ENCODE data around the gene ALK. TPM values are rescaled to one million over a fixed set of nuclear protein-coding genes. Genes with fewer than 3 reads are reported as not detected.
"Not testable (repeated sequence)": the region's sequence is repeated elsewhere in the genome, so short reads cannot be mapped to it uniquely, and the experiment has no call there.

ALK gene
- total RNA-seq, 2 donors from 2014 or later: 0.37 TPM; not detected in 1

DNA sequence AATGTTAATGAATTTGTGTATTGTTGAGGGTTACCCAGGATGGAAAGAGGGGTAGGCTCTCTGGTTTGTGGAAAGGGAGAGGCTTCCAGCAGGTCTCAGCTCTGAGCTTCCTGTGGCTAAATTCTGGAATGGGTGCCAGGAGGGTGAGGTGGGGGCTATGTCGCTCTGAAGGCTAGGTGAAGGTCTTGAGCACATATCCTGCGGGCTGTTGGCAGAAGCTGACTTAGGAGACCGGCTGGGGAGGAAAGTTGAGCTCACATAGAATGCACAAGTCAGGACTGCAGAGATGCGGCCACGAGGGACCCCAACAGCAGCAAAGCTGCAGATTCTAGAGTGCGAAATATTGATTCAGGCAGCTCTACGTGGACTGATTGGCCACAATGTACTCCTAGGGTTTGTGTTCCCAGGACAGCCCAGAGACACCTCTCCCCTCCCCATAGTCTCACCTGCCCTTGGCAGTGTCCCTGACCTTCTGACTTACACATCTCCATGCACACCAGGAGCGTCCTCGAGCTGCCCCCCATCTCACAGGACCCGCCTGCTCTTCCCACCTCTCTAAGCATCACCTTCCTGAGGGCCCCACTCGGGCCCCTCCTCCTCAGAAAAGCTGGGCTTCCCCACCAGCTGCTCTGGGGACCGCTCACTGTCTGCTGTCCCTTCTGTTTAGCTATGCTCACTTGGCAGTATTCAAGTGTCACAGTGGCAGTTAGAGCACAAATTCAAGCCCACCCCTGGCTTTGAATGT, 72.6 kb downstream of the ALK start:
- intact Hi-C loops (cut with DNase I): no loop called here
- DNase-seq (ENCODE audit: low spot score): no peak

DNA sequence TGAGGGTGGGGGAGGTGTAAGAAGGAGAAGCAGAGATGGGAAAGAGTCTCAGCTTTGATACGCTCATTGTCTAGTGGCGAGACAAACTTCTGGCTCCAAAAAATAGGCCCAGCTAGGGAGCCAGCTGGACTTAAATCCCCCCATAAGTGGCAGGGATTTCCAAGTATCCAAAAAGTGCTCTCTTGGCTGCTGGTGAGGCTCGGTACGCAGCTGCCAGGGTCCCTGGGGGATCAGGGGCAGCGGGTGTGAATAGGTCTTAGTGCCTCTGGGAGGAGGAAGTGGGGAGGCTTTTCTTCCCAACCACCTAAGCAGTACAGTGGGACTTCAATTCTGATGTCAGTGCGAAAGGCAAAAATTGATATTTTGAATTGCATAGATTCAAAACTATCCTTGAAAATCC, 73.5 kb downstream of the ALK start:
- intact Hi-C loops (cut with DNase I): no loop called here
- DNase-seq (ENCODE audit: low spot score): no peak

DNA sequence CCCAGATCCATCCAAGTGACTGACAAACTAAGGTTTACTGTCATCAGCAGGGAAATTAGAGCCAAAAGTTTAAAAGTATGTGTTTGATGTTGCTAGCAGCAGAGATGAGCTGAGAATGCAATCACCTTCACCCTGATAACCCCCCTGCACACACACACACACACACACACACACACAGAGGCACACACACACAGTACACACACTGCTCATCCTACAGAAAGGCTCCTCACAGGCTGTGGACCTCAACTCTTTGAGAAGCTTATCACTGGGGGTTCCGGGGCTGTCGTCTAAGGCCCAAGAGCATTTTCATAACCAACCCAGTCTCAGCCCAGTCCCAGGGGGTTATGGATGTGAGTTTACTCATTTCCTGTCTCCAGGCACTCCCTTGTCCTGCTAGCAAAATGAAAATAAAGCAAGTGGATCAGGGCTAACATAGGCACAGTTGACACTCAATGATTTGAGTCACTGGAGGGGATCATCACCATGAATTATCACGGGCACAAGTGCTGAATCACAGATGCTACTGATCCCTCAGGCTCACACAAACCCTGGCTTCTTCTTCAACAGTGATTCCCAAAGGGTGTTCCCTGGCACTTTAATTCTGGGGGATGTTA, 76.6 kb downstream of the ALK start:
- DNase-seq (ENCODE audit: low spot score): no peak
- intact Hi-C loops (cut with DNase I): no loop called here

DNA sequence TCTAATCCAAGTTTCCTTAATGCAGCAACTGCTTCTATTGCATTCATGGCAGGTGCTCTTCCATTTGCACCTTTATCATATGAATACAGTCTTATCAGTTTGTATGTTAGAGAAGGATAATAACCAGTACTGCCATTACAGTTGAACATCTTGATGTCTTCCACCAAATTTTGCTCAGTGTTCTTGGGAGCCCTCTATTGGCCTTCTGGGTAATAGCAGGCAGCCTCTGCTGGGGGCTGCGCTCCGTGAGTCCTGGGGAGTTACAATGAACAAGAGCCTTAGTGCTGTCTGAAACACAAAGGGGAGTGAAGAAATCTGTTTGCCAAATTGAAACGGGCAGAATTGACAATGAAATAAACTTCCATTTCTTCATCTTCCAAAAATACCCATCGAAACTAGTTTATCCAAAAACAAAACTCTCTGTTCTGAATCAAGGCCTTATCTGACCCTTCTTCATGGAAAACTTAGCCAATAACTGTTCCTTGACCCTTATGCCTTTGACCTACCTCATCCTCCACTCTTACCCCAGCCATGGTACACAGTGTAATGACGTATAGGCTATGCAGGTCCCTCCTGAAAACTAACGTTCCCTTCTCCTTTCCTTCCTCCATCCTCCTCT, 79.9 kb downstream of the ALK start:
- no peak for DNase-seq (ENCODE audit: low spot score)

DNA sequence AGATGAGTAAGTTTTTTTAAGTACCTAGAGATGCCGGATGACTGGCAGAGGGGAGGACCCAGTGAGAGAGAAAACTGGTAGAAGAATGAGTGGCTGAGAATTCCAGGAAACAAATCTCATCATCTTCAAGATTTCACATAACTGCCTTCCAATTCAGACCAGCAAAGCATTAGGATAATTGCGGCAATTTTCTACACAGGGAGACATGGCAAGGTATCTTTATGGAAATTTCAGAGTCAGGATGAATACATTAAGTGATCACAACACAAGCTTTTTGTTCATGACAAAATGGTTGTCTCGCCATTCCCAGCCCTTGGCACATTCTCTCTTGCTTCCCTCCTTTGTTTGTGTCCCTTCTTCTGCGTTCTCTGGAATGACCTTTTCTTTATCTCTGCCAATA, 82.1 kb downstream of the ALK start:
- intact Hi-C loops (cut with DNase I): loop anchor here in 1 of 2 donors (5.0 kb wide), 1 partner anchor 882 kb away; no protein-coding TSS in a partner anchor
- DNase-seq (ENCODE audit: low spot score): no peak

More for the DNA sequence above, 79.9 kb downstream of the ALK start:
- intact Hi-C loops (cut with DNase I): no loop called here

DNA sequence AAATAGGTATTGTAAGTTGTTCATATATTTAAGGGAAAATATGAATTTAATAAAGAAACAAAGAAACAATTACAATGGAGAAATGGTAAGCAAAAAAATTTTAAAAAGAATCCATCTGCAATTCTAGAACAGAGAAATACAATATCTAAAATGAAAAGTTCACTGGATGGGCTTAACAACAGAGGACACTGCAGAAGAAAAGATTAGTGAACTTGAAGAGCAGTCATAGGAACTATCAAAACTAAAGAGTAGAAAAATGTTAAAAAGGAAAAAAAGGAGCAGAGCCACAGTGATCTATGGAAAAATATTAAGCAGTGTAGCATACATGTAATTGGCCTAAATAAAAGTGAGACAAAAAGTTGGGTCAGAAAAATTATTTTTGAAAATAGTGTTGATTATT, 83.5 kb downstream of the ALK start:
- no peak for DNase-seq (ENCODE audit: low spot score)
- intact Hi-C loops (cut with DNase I): loop anchor here in 1 of 2 donors (5.0 kb wide), 1 partner anchor 881 kb away; no protein-coding TSS in a partner anchor

DNA sequence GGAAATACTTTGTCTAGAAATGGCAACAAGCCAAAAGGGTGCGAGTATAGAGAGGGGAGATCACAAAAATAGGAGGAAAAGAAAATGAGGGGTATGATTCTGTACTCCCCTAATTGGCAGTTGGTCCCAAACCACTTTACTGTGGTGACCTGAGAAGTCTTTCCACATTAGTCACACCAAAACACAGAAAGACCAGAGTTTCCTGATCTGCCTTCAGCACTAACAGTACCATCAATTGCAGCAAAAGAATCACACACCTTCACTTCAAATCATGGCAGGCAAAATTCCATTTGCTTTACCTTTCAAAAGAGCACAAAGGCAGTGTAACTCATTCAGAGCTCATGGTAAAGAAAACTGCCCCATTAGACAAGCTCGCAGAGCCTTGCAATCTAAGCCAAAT, 86.8 kb downstream of the ALK start:
- DNase-seq (ENCODE audit: low spot score): no peak

DNA sequence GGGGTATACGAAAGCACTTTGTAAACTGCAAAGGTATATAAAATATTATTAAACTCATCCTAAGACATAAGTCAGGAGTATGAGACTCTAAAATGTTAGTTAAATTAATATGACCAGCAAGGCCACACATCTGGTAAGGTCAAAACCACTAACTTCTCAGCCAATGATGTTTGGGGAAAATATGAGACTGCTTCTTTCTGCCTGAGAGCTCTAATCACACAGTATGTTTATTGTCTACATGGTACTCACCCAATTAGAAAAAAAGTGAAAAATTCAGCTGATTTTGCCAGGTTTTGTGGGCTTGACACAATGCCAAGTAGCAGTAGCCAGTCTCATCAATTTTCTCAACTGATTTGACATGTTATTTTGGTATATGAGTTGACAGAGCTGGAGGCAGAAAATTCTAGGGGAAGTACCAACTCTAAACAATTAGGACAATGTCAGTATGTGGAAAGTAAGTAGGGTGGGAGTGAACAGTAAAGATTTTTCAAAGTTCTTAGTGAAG, 87.3 kb downstream of the ALK start:
- intact Hi-C loops (cut with DNase I): no loop called here
- no peak for DNase-seq (ENCODE audit: low spot score)

More for the DNA sequence above, 86.8 kb downstream of the ALK start:
- intact Hi-C loops (cut with DNase I): loop anchor here in 1 of 2 donors (5.0 kb wide), 1 partner anchor 877 kb away; no protein-coding TSS in a partner anchor

DNA sequence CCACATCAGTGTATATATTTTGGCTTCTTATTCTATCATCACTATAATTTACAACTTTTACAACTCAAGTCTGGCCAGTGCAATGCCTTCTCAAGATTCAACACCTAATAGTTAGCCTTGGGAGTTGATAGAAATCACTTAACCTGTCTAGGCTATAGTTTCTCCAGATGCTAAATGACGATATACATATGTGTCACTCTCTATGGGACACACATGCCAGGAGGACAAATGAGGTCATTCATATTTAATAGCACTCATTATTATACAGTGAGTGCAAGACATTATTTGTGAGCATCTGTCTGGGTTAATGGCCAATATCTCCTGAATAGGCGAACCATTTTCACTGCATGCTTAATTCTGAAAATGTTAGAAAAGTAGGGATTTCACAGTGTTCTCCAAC, 89.8 kb downstream of the ALK start:
- intact Hi-C loops (cut with DNase I): no loop called here
- no peak for DNase-seq (ENCODE audit: low spot score)

DNA sequence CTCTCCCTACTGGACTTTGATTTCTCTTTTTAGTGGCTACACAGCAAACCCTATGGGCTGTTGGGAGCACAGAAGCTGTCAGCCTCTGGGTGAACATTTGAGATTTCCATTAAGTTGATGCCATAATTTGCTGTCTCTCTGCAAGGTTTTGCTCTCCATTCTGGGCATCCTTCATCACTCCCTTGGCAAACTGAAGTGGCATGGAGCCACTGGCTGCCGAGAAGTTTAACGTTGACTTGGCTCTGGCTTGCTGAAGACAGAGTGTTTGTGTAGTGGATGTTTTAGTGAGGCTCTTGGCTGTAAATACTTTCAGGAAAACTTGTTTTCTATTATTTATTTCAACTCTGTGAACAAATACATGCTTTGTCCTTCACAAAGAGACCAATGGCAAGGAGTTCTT, 91.5 kb downstream of the ALK start:
- intact Hi-C loops (cut with DNase I): no loop called here

DNA sequence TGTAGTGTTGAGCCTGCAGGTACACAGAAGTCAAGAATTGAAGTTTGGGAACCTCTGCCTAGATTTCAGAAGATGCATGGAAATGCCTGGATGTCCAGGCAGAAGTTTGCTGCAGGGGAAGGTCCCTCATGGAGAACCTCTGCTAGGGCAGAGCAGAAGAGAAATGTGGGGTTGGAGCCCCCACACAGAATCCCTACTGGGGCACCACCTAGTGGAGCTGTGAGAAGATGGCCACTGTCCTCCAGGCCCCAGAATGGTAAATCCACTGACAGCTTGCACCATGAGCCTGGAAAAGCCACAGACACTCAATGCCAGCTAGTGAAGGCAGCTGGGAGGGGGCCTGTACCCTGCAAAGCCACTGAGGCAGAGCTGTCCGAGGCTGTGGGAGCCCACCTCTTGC, 97.2 kb downstream of the ALK start:
- intact Hi-C loops (cut with DNase I); DNase-seq (ENCODE audit: low spot score): not testable (repeated sequence)

More for the DNA sequence above, 91.5 kb downstream of the ALK start:
- DNase-seq (ENCODE audit: low spot score): no peak

DNA sequence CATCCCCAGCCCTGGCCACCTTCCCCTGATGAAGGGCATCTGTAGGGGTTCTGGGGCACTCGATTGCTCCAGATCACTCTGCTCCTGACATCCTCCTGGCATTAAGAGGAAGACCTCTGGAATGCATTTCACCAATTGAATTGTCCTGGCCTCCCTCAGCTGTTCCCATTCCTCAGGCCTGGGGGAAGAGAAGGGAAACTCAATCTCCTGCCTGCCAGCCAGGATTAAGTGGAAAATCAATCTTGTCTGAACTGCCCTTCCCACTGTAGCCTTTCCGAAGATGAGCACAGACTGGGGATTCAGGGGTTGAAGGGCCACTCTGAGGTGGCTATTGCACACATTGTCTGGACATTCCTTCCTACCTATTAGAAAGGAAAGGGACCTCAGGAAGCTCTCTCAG, 99.8 kb downstream of the ALK start:
- intact Hi-C loops (cut with DNase I): no loop called here
- DNase-seq (ENCODE audit: low spot score): no peak

DNA sequence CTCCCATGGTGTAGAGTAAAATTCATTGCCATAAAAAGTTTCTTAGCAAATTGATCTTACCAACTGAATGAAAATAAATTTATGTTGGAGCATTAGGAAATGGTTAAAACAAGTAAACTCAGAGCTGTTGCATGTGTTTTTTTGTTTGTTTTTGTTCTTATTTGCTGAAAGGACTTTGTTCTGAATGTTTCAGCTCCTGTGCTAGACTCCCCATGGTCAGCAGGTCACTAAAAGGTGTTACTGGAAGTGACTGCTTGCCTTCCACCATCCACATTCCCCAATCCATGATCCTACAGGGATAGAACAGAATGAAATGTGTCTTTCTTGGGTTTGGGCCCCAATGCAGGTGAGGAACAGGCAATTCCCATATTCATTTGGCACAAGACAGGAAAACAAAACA, 101.8 kb downstream of the ALK start:
- intact Hi-C loops (cut with DNase I): no loop called here
- DNase-seq (ENCODE audit: low spot score): no peak

DNA sequence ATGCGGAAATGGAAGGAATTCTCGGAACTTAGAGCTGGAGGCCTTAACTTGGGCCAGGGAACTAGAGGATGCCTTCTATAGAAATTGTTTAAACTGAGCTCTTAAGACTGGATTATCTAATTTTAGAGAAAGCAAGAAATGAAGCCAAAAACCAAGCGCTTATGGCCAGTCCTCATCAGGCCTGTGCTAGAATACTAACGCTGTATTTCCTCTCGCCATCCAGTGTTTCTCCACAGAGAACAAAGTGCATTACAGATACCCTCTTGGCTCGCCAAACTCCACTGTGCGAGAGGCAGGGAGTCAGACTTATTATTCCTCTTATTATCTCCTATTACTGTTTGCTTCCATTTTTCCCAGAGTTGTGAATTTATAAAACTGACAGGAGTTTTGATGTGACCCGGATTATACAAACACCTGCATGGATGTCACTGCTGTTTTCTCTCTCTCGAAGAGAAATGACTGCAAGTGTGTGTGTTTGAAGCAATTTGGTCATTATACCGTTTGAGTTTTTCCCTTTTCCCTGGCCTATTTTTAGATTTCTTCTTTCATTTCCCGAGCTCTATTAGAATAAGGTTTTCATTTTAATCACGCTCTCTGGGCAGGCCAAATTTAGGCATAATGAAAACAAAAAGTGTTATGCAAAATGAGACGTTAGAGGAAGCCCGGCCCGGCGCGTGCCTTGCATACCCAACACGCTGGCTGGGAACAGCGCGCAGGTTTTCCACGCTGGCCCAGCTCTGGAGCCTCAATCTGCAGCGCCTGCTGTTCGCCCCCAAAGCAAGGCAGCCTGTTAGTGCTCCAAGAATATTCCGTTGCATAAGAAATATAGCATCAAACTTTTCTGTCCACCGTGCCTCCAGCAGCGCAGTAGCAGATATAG, 103.3 kb downstream of the ALK start:
- intact Hi-C loops (cut with DNase I): no loop called here
- DNase-seq (ENCODE audit: low spot score): no peak

DNA sequence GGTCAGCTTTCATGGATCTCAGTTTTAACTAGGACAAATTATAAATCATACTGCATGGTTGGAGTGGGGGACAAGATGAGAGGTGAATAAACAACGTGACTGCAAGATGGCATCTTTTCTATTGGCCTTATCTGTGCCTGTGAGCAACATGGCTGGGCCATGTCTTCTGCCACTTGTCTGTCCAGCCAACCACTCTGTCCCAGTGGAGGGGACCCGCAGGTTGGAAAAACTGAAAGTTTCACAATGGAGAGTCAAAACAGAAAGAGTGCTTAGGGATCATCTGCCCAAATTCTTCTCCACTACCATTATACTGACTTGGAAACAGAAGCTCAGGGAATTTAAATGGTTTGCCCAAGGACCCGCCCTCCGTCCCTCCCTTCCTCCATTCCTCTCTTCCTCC, 104.1 kb downstream of the ALK start:
- no peak for DNase-seq (ENCODE audit: low spot score)
- intact Hi-C loops (cut with DNase I): no loop called here

DNA sequence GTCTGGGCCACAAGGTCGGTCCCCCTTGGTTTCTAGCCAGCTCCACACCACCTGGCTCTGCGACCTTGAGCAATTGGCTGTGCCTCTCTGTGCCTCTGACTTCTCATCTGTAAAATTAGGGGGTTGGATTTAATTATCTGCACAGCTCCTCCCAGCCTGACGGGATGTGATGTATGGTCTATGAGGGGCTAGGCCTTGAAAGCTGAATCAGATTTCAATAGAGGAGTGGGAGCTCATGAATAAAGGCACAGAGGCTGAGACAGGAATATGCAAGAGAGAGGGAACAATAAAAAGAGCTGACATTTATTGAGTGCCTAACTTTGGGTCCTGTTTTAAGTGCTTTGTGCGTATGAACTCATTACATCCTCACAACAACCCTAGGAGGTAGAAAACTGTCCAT, 104.7 kb downstream of the ALK start:
- intact Hi-C loops (cut with DNase I): no loop called here
- no peak for DNase-seq (ENCODE audit: low spot score)

DNA sequence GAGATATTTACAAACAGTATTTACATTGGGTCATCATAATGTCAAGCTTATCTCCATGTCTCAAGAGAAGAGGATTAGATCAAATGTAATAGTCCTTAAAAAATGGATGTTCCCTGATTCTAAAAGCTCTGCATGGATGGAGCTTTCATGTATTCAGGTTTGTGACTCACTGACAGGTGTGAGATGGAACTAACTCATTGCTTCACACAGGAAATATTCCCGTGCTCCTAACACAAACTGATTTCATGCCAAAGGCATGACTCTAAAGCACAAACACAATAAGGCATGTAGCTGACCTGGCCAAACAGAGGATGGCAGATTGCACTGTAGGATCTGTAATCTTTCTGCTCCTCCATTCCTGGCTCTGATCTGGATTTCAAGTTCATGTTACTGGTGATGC, 110.0 kb downstream of the ALK start:
- intact Hi-C loops (cut with DNase I): no loop called here
- DNase-seq (ENCODE audit: low spot score): no peak

DNA sequence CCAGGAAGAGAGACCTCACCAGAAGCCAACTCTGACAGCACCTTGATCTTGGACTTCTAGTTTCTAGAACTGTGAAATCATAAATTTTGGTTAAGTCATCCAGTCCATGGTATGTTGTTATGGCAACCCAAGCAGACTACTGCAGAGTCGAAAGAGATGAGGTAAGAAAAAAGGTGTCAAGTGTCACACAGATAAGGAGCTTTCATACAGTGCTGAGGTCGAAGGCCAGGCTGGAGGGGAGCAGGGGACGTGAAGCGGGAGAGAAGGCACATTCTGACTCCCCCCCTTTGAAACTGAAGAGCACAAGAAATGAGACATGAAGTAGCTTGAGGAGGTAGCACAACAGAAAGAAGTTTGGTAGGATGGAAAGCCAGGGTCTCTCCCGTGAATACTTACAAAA, 110.4 kb downstream of the ALK start:
- no peak for DNase-seq (ENCODE audit: low spot score)
- intact Hi-C loops (cut with DNase I): no loop called here

DNA sequence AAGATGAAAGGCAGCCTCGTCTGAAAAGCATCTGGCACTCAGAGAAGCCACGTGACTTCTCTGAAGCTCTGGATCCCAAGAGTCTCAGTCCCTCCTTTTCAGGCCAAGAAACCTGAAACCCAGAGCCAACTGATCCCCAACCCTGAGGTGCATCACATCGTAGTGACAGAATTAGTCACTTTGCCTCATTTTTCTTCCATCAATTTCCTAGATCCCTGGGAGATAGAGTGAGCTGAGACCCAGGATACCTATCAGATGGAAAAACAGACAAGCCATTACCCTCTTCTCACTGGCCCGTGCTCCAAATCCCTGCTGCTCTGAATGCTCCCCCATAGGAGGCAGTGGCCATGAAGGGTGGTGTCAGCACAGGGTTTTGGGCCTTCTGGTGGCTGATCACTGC, 113.1 kb downstream of the ALK start:
- intact Hi-C loops (cut with DNase I): no loop called here
- DNase-seq (ENCODE audit: low spot score): no peak
